HG03571 (cell line): Measurements from ENCODE around the gene POLRMT.
A peak's percentile ranks its signal among the peaks of the same experiment; 100 is the strongest.
"Not testable (repeated sequence)": the region's sequence is repeated elsewhere in the genome, so short reads cannot be mapped to it uniquely, and the experiment has no call there.

Experiments used
- ATAC-seq: cut with Tn5 transposase; IDR thresholded peaks from one replicate; pipeline ENCODE4 v1.9.1; 2021; ENCODE audit not compliant: unreplicated experiment

The POLRMT gene

GRCh38 chr19:633068-633785 lies at the start of gene POLRMT:
POLRMT (minus strand) TSS chr19:633537; CDS start chr19:633512, 25 bp downstream.
- ATAC-seq: peak; percentile 73

- ATAC-seq: no peak
Measured at GRCh38 chr19:682678-683320, 49.5 kb upstream of the POLRMT start.

- no peak for ATAC-seq
Measured at GRCh38 chr19:681029-682019, 48.0 kb upstream of the POLRMT start.

GRCh38 chr19:680287-681028 lies 47.1 kb upstream of the POLRMT start:
- ATAC-seq: peak; percentile 67

- peak; percentile 21 for ATAC-seq
Measured at GRCh38 chr19:679418-680286, 46.3 kb upstream of the POLRMT start.

GRCh38 chr19:678791-679388 lies 45.6 kb upstream of the POLRMT start:
- no peak for ATAC-seq

- ATAC-seq: no peak
Measured at GRCh38 chr19:677601-678436, 44.5 kb upstream of the POLRMT start.

- no peak for ATAC-seq
Measured at GRCh38 chr19:677201-677600, 43.9 kb upstream of the POLRMT start.

GRCh38 chr19:676339-677105 lies 43.2 kb upstream of the POLRMT start, which contains the start of gene FSTL3:
FSTL3 (plus strand) TSS chr19:676392; CDS start chr19:676424, 32 bp downstream.
- no peak for ATAC-seq

GRCh38 chr19:676007-676338 lies 42.6 kb upstream of the POLRMT start:
- ATAC-seq: no peak

- no peak for ATAC-seq
Measured at GRCh38 chr19:674282-675151, 41.2 kb upstream of the POLRMT start.

GRCh38 chr19:670609-671075 lies 37.3 kb upstream of the POLRMT start:
- no peak for ATAC-seq

- not testable (repeated sequence) for ATAC-seq
Measured at GRCh38 chr19:668675-669434, 35.5 kb upstream of the POLRMT start.

GRCh38 chr19:666985-667573 lies 33.7 kb upstream of the POLRMT start:
- not testable (repeated sequence) for ATAC-seq

- no peak for ATAC-seq
Measured at GRCh38 chr19:664913-665443, 31.6 kb upstream of the POLRMT start.
